Upper lobe of right lung (tissue), 1 donor: ENCODE results near the gene HOXA10. TPM values are rescaled to one million over a fixed set of nuclear protein-coding genes. Genes with fewer than 3 reads are reported as not detected.

ENCODE experiments used
- ATAC-seq: fragments of 200-7000 bp; cut with Tn5 transposase; one replicate; pipeline ENCODE4 v1.9.1; 2020; ENCODE audit warnings: mild to moderate bottlenecking, moderate library complexity
- DNase-seq: peaks from one replicate; pipeline ENCODE4 v3.0.0-alpha.2; 2020
- H3K27ac ChIP-seq: fragments of 200-600 bp; one replicate; pipeline ENCODE4 v1.8.0; 2022
- H3K27me3 ChIP-seq: fragments of 200-600 bp; one replicate; pipeline ENCODE4 v1.8.0; 2022; ENCODE audit warnings: mild to moderate bottlenecking
- H3K36me3 ChIP-seq: fragments of 200-600 bp; one replicate; pipeline ENCODE4 v1.8.0; 2022
- H3K4me1 ChIP-seq: fragments of 200-600 bp; one replicate; pipeline ENCODE4 v1.8.0; 2022
- H3K4me3 ChIP-seq: fragments of 200-600 bp; one replicate; pipeline ENCODE4 v1.8.0; 2022; ENCODE audit warnings: mild to moderate bottlenecking
- H3K9me3 ChIP-seq: fragments of 200-600 bp; one replicate; pipeline ENCODE4 v1.8.0; 2022
- intact Hi-C: fragments of 100-400 bp; cut with DNase I; formaldehyde crosslinking; loops from one replicate; pipeline ENCODE4 v1.11.0; 2022
- total RNA-seq: library from RNA; stranded (reverse); fragmentation: NEBNext Ultra II Directional; extraction: Animal tissue kit (Norgen Biotek cat#: 25700); gene quantifications from one replicate; pipeline ENCODE4 v1.2.1, GENCODE V29; 2021
- TF ChIP-seq, protein P1 (sequence below): fragments of 200-600 bp; IDR thresholded peaks from one replicate; pipeline ENCODE4 v1.8.0; 2022; ENCODE audit warnings: antibody characterized with exemption
- donor health status: DM: no; HTN: yes; CAD: no; lungs with severe emphysema.

HOXA10 gene
- total RNA-seq, 1 donor from 2014 or later = 0.38 TPM

DNA sequence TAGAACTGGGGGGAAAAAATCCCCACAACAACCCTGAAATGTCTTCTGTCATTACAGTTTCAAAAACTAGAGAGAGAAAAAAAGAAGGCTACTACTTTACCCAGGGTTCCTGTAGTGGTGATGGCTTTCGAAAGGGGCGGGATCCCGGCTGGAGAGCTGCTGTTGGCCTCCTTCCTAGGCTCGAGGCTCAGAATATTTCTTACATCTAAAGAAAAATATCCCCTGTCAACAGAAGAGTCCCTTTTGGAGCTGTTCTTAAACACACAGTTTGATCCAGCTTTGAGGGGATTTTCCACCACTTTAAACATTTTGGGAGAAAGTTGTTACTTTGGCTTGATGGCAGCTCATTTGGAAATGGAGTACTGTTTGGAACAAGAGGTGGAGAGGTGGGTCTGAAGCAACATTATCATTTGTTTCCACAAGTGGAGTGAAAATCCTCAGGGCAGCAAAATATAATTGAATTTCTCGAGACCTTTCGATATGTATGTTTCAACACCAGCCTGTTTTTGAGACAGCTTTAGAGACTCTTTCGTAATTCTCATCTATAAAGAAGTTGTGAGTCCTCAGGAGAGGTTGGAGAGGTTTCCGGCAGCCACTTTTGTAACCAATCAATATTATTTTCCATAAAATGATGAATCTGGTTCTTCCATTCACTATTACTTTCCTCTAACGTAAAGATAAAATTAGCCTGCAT, 20.7 kb upstream of the HOXA10 start:
- ATAC-seq (no peak), DNase-seq (no peak)
- peaks cover 12% of the 10 kb centered on the region for H3K4me1 ChIP-seq
- no peak overlapping the region for H3K27ac ChIP-seq
- no peaks in the 10 kb centered on the region for H3K9me3 ChIP-seq
- H3K27me3 ChIP-seq = peaks cover 96% of the 10 kb centered on the region
- H3K4me3 ChIP-seq = no peak overlapping the region
- intact Hi-C loops = no loop called here
- TF ChIP-seq, protein P1, sequence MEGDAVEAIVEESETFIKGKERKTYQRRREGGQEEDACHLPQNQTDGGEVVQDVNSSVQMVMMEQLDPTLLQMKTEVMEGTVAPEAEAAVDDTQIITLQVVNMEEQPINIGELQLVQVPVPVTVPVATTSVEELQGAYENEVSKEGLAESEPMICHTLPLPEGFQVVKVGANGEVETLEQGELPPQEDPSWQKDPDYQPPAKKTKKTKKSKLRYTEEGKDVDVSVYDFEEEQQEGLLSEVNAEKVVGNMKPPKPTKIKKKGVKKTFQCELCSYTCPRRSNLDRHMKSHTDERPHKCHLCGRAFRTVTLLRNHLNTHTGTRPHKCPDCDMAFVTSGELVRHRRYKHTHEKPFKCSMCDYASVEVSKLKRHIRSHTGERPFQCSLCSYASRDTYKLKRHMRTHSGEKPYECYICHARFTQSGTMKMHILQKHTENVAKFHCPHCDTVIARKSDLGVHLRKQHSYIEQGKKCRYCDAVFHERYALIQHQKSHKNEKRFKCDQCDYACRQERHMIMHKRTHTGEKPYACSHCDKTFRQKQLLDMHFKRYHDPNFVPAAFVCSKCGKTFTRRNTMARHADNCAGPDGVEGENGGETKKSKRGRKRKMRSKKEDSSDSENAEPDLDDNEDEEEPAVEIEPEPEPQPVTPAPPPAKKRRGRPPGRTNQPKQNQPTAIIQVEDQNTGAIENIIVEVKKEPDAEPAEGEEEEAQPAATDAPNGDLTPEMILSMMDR = no peak
- no peaks in the 10 kb centered on the region for H3K36me3 ChIP-seq

DNA sequence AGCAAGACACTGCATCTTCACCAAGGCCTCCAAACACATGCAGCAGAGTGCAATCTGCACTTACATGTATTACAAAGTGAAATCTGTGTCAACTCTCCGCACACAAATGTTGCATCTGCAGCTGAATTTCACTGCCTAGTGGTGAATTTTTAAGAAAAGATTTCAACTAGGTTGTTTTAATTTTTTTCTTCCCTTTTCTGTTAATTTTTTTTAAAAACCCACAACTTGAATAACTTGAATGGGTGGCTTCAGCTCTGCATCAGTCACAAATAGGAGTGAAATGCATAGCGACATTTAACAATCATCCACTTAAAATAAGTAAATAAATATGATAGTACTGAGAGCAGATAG, 19.9 kb upstream of the HOXA10 start:
- H3K36me3 ChIP-seq = no peaks in the 10 kb centered on the region
- intact Hi-C loops = no loop called here
- no peak for DNase-seq
- TF ChIP-seq, protein P1 = no peak
- H3K9me3 ChIP-seq = no peaks in the 10 kb centered on the region
- no peak for ATAC-seq
- peaks cover 100% of the 10 kb centered on the region for H3K27me3 ChIP-seq
- peaks cover 15% of the 10 kb centered on the region for H3K4me1 ChIP-seq
- H3K4me3 ChIP-seq = no peak overlapping the region
- H3K27ac ChIP-seq = no peak overlapping the region

DNA sequence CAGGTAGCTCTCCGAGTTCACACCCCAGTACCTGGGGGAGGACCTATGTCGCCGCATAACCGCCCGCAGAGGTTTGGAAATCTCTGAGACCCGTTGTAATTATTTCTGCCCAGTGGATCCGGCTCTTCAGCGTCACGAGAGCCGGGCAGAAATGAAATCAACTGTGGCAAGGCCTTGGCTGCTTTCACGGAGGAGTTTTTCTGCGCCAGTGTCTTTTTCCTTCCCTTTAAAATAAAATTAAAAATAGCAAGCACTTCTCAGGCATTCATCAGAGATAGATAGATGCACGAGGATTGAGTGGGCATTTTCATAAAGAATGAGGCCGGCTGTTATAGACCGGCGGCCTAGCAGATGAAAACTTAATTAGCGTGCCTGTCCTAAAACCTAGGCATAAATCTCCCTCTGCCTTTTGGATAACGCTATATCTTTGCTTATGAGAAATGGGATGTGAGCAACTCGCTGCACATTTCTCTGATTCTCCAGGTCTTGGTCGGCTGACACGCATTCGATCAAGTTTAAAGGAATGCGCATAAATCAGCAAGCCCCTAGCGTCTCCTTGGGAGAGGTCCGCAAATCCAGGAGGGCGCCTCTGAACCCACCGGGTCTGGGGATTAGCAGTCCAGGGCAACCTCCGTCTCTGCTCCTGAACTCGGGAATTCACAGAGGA, 19.3 kb upstream of the HOXA10 start:
- no peak for ATAC-seq
- intact Hi-C loops = no loop called here
- peak overlapping the region; percentile 29 for H3K4me3 ChIP-seq

DNA sequence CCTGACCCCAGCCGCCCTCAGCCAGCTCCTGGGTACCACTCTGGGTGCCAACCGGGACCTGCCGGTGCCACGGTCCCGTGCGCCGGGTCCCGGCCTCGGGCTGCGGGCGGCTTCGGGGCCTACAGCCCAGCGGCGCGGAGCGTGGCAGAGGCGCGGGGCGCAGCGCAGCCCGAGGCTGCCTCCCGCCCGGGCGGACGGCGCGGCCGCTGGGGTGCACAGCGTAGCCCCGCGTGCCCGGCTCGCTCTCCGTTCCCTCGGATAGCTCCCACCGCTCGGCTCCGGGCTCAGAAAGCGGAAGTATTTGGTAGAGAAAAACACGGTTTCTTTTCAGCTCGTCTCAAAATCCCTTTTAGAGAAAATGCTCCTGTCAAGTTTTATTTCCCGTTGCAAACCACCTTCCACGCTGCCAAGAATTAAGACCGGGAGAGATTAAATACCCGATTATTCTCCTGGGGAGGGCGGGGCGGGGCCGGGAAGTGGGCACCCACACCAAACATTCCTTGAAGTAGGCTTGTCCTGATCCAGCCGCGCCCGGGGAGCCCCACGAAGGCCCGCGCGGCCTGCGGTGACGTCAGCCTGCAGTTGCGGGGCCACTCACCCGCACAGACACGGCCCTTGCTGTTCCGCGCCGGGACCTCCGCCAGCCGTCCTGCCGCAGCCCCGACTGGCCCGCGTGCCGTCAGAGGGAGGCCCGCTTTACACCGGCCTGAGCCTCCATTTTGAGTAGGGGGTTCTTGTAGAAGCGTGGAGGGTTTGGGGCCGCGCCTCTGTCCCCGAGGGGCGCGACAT, 18.6 kb upstream of the HOXA10 start:
- DNase-seq (peak; percentile 69), ATAC-seq (peak; percentile 60)
- TF ChIP-seq, protein P1 = no peak
- intact Hi-C loops = no loop called here
- H3K27ac ChIP-seq = no peak overlapping the region
- H3K9me3 ChIP-seq = no peaks in the 10 kb centered on the region
- H3K4me3 ChIP-seq = peak overlapping the region; percentile 29
- peaks cover 28% of the 10 kb centered on the region for H3K4me1 ChIP-seq
- H3K36me3 ChIP-seq = no peaks in the 10 kb centered on the region
- H3K27me3 ChIP-seq = peaks cover 100% of the 10 kb centered on the region

More for the DNA sequence above, 19.3 kb upstream of the HOXA10 start:
- peaks cover 20% of the 10 kb centered on the region for H3K4me1 ChIP-seq
- H3K9me3 ChIP-seq = no peaks in the 10 kb centered on the region
- H3K36me3 ChIP-seq = no peaks in the 10 kb centered on the region
- H3K27me3 ChIP-seq = peaks cover 100% of the 10 kb centered on the region
- TF ChIP-seq, protein P1 = no peak
- H3K27ac ChIP-seq = no peak overlapping the region
- peak; percentile 22 for DNase-seq

DNA sequence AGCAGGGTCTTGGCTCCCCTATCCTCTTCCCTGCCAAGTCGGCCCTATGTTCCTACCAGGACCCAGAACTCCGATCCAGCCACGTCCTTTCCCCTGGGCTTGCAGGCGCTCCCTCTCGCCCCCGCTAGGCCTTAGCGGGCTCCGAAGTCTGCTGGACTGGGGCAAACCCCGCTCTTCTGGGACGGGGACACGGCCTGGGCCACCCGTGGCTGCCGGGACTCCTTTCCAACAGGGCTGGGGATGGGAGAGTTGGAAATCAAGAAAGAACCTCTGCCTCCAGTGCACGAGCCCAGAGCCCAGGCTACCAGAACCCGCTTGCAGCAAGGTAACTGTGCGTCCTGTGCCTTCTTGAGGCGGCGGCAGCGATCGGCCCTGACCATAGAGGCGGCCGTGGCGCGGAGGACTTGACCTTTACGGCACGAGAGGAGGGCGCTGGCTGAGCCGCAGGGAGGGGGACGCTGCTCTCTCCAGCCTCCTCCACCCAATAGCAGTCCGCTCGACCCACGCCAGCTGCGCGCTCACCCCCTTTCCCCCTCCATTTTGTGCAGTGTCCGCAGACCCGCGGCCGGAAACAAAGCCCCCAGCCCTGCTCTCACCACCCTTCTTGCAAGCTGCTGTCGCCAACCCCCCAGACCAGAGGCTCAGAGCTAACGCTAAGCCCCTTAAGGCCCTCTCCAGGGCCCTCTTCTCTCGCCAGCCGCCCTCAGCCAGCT, 17.9 kb upstream of the HOXA10 start:
- intact Hi-C loops = no loop called here
- no peak for ATAC-seq
- DNase-seq = peak; percentile 61
- H3K27me3 ChIP-seq = peaks cover 100% of the 10 kb centered on the region
- no peak overlapping the region for H3K4me3 ChIP-seq
- no peak overlapping the region for H3K27ac ChIP-seq
- peaks cover 32% of the 10 kb centered on the region for H3K4me1 ChIP-seq
- no peaks in the 10 kb centered on the region for H3K36me3 ChIP-seq
- TF ChIP-seq, protein P1 = no peak
- no peaks in the 10 kb centered on the region for H3K9me3 ChIP-seq
